HG02642 (cell line): Measurements from ENCODE around the gene NFKBIE.
"Not testable (repeated sequence)": the region's sequence is repeated elsewhere in the genome, so short reads cannot be mapped to it uniquely, and the experiment has no call there.

ENCODE experiments used
- ATAC-seq: cut with Tn5 transposase; IDR thresholded peaks from one replicate; pipeline ENCODE4 v1.9.1; 2021; ENCODE audit warnings: mild to moderate bottlenecking; ENCODE audit not compliant: unreplicated experiment, poor library complexity

Gene NFKBIE

GRCh38 chr6:44265007-44265721 is at the start of gene NFKBIE:
Gene NFKBIE, minus strand, starts transcription at chr6:44265551. Its CDS starts 205 bp downstream, at chr6:44265346.
- peak; percentile 44 for ATAC-seq

- ATAC-seq = not testable (repeated sequence)
These were observed 49.3 kb upstream of the NFKBIE start for GRCh38 chr6:44314657-44315056.

- ATAC-seq = peak; percentile 93
These were observed 47.8 kb upstream of the NFKBIE start, which contains the start of gene AARS2 for GRCh38 chr6:44312901-44313788. Gene AARS2, minus strand, starts transcription at chr6:44313347. Its CDS starts 24 bp downstream, at chr6:44313323.

- no peak for ATAC-seq
These were observed 46.4 kb upstream of the NFKBIE start for GRCh38 chr6:44311767-44312166.

- ATAC-seq = no peak
These were observed 46.0 kb upstream of the NFKBIE start for GRCh38 chr6:44311304-44311703.

- ATAC-seq = no peak
These were observed 44.9 kb upstream of the NFKBIE start for GRCh38 chr6:44310241-44310640.

GRCh38 chr6:44309631-44310030 is 44.3 kb upstream of the NFKBIE start:
- ATAC-seq = no peak

- ATAC-seq = no peak
These were observed 43.7 kb upstream of the NFKBIE start for GRCh38 chr6:44309092-44309491.

GRCh38 chr6:44307217-44307616 is 41.9 kb upstream of the NFKBIE start:
- ATAC-seq = no peak

- no peak for ATAC-seq
These were observed 41.4 kb upstream of the NFKBIE start for GRCh38 chr6:44306710-44307109.

GRCh38 chr6:44305200-44305725 is 39.9 kb upstream of the NFKBIE start:
- no peak for ATAC-seq

GRCh38 chr6:44304282-44305199 is 39.2 kb upstream of the NFKBIE start:
- ATAC-seq = peak; percentile 58

GRCh38 chr6:44303842-44304241 is 38.5 kb upstream of the NFKBIE start:
- ATAC-seq = no peak

- no peak for ATAC-seq
These were observed 37.5 kb upstream of the NFKBIE start for GRCh38 chr6:44302856-44303255.

- no peak for ATAC-seq
These were observed 36.6 kb upstream of the NFKBIE start for GRCh38 chr6:44301782-44302564.

GRCh38 chr6:44301106-44301505 is 35.8 kb upstream of the NFKBIE start:
- ATAC-seq = no peak

GRCh38 chr6:44300292-44300823 is 35.0 kb upstream of the NFKBIE start:
- no peak for ATAC-seq

GRCh38 chr6:44298864-44299263 is 33.5 kb upstream of the NFKBIE start:
- no peak for ATAC-seq
